ENCODE measurements around the gene ARPC5. TPM values are rescaled to one million over a fixed set of nuclear protein-coding genes. Genes with fewer than 3 reads are reported as not detected.

ARPC5 gene
- total RNA-seq, 4 donors from 2014 or later: 33.0 to 73.5 (median 68.2) TPM

- 89 to 93% methylated on average over 3 of the region's 3 CpGs for WGBS, 2 donors
- TF ChIP-seq POLR2A (IDR thresholded peaks at IDR 0.05): no peak
- TF ChIP-seq CTCF (IDR thresholded peaks at IDR 0.05): no peak
- intact Hi-C loops (cut with DNase I; ENCODE audit: low total_unique reads): no loop called here
- H3K4me3 ChIP-seq (ENCODE audit: low read depth, poor library complexity, severe bottlenecking): no peak overlapping the region
- DNase-seq (ENCODE audit: low spot score in 2 of 2): no peak
These were observed 40.5 kb upstream of the ARPC5 start for GRCh38 chr1:183675883-183676585.

GRCh38 chr1:183675381-183675780 is 39.8 kb upstream of the ARPC5 start:
- no peak overlapping the region for H3K4me3 ChIP-seq (ENCODE audit: low read depth, poor library complexity, severe bottlenecking)
- intact Hi-C loops (cut with DNase I; ENCODE audit: low total_unique reads): no loop called here
- TF ChIP-seq POLR2A (IDR thresholded peaks at IDR 0.05) (no peak), CTCF (IDR thresholded peaks at IDR 0.05) (no peak)
- DNase-seq (ENCODE audit: low spot score in 2 of 2): no peak

GRCh38 chr1:183674886-183675285 is 39.3 kb upstream of the ARPC5 start:
- no peak overlapping the region for H3K4me3 ChIP-seq (ENCODE audit: low read depth, poor library complexity, severe bottlenecking)
- no peak for TF ChIP-seq CTCF (IDR thresholded peaks at IDR 0.05)
- no peak for TF ChIP-seq POLR2A (IDR thresholded peaks at IDR 0.05)
- WGBS, 2 donors: 61 to 71% methylated on average over 2 of the region's 2 CpGs
- DNase-seq (ENCODE audit: low spot score in 2 of 2): no peak
- intact Hi-C loops (cut with DNase I; ENCODE audit: low total_unique reads): no loop called here

GRCh38 chr1:183674339-183674738 is 38.8 kb upstream of the ARPC5 start:
- DNase-seq (ENCODE audit: low spot score in 2 of 2): no peak
- no peak overlapping the region for H3K4me3 ChIP-seq (ENCODE audit: low read depth, poor library complexity, severe bottlenecking)
- 24 to 39% methylated on average over 1 of the region's 1 CpG for WGBS, 2 donors
- intact Hi-C loops (cut with DNase I; ENCODE audit: low total_unique reads): no loop called here
- TF ChIP-seq POLR2A (IDR thresholded peaks at IDR 0.05): no peak
- TF ChIP-seq CTCF (IDR thresholded peaks at IDR 0.05): no peak

- WGBS, 2 donors: 90 to 96% methylated on average over 2 of the region's 2 CpGs
- intact Hi-C loops (cut with DNase I; ENCODE audit: low total_unique reads): no loop called here
- no peak for DNase-seq (ENCODE audit: low spot score in 2 of 2)
- no peak overlapping the region for H3K4me3 ChIP-seq (ENCODE audit: low read depth, poor library complexity, severe bottlenecking)
- TF ChIP-seq CTCF (IDR thresholded peaks at IDR 0.05) (no peak), POLR2A (IDR thresholded peaks at IDR 0.05) (no peak)
These were observed 38.2 kb upstream of the ARPC5 start for GRCh38 chr1:183673605-183674323.
